NCI-H1105 (cell line): ENCODE measurements around the gene ATF3.
"Not testable (repeated sequence)": the region's sequence is repeated elsewhere in the genome, so short reads cannot be mapped to it uniquely, and the experiment has no call there.

Source experiments
- DNase-seq: peaks from one replicate; lab custom pipeline; 2025; lab: John Stamatoyannopoulos, UW

The ATF3 gene

GRCh38 chr1:212628046-212628445, 19.5 kb downstream of the ATF3 start:
- no peak for DNase-seq

GRCh38 chr1:212628813-212629415, 20.4 kb downstream of the ATF3 start:
- no peak for DNase-seq

- no peak for DNase-seq
Measured at GRCh38 chr1:212629450-212630157, 21.0 kb downstream of the ATF3 start.

GRCh38 chr1:212630158-212630900, 21.8 kb downstream of the ATF3 start:
- peak; percentile 8 for DNase-seq

DNA sequence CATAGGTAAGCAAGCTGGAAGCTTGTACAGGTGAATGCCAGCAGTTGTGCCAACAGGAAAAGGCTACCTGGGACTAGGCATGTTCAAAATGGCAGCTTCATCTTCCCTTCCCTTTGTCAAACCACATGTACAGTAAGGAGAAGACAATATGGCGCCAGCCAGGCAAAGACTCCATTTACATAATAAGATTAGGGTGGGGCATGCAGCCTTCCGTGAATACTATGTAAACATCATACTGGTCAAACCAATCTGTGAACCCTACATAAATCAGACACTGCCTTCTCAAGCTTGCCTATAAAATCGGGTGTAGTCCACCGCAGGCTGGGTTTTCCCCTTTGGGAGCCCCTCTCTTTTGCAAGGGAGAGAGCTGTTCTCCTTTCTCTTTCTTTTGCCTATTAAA, 24.6 kb downstream of the ATF3 start:
- no peak for DNase-seq

- no peak for DNase-seq
Measured at GRCh38 chr1:212634252-212634651, 25.7 kb downstream of the ATF3 start.

DNA sequence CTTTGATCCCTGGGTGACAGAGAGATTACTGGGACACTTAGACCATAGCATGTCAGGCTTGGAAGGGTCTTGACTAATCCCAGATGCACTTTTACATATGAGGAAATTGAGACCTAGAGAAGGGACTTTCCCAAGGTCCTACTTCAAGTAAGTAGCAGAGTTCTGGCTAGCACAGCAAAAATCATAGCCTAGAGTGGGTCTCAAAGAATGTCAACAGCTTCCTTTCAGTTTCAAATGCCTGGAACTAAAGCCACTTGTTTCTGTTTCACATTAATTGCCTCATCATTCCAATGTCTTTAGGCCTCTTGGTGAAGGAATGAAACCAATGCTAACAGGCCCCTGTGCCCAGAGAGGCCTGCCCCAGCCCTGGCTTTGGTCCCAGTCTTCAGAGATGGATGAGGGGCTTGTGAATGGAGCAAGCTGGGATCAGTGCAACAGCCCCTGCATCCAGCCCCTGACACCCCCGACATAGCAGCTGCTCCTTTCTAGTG, 26.6 kb downstream of the ATF3 start:
- no peak for DNase-seq

- no peak for DNase-seq
Measured at GRCh38 chr1:212637902-212638301, 29.3 kb downstream of the ATF3 start.

GRCh38 chr1:212638492-212639151, 30.1 kb downstream of the ATF3 start:
- no peak for DNase-seq

DNA sequence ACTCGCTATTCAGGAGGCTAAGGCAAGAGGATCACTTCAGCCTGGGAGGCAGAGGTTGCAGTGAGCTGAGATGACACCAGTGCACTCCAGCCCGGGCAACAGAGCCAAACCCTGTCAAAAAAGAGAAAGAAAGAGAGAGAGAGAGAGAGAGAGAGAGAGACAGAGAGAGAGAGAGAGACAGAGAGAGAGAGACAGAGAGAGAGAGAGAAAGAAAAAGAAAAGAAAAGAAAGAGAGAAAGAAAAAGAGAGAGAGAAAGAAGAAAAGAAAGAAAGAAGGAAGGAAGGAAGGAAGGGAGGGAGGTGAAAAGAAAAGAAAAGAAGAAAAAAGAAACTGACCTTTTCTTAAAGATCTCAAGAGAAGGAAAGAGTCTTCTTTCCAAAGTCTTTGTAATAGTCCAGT, 31.0 kb downstream of the ATF3 start:
- DNase-seq, result not testable (repeated sequence)

DNA sequence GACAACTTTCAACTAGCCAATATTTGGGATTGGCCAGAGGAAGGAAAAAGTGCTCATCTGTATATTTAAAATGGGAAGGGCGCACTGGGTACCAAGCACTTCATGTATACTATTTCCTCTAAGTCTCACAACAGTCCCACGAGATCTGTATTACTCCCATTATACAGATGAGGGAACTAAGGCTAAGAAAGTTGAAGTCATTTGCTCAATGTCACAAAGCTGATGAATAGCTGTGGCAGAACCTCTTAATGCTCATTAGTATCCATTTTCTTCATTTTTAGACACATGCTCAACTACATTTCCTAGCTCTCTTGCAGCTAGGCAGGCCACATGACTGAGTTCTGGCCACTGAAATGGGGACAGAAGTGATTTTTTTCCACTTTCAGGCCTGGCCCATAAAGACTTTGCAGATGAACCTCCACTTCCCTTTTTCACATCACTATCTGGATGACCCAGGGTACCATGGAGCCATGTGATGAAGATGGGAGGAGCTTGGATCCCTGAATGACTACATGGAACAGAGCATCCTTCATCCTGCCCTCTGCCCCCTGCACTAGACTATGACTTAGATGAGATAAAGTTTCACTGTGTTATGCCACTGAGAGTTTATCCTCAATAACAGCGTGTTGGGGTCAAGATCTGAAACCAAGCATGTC, 31.8 kb downstream of the ATF3 start:
- DNase-seq, result no peak

DNA sequence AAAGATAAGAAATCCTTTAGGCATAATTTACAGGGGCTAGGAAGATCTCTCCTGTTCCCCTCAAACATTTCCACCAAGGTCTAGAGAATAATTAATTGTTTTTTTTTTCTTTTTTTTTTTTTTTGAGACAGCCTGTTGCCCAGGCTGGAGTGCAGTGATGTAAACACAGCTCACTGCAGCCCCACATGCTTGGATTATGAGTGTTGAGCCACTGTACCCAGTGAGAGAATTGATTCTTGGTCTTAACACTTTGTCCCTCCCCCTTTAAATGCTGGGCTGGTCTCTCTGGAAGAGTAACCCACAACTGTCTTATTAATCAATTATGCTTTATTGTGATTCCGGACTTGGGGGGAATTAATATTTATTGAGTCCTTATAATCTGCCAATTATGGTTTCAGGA, 33.4 kb downstream of the ATF3 start:
- no peak for DNase-seq

DNA sequence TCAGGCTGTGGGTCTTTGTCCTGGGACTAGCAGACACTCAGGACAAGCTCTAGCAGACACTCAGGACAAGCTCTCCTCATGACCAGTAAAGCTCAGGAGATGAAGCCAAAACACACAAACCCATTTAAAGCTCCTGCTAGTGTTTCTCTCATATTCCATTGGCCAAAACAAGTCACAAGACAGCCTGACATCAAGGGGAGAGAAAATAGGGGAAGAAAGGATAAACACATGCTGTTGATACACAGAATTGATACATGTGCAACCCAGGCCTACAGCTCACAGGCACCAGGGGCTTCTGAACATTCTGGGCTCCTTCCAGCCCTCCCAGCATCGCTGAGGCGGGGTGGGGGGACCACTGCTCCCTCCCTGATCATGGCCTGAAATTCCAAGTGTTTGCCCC, 35.3 kb downstream of the ATF3 start:
- no peak for DNase-seq

DNA sequence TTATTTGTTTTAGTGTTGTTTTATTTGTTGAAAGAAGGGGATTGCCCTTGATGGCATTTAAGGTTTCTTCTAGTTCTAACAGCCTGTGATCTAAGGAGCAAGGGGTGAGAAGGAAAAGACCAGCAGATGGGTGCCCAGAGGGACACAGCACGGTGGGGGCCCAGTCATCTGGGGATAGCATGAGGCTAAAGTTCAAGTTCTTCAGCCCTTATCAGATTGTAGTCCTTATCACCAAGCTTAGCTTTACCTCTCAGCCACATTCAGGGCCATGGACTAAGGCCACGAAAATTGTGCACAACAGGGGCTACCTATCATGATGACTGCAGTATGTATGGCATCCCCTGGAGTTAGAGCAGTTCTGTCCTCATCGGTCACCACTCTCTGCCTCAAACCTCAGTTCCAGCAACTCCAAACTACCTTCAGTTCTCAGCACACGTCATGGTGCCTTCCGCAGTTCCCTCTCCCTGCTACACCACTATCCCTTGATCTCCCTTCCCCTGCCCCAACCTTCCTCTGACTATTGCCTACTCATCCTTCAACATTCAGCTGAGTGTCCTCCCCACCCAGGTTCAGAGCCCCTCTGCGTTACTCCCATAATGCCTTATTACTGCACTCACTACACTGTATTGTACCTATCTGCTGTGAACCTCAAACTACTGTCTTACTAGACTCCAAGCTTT, 36.4 kb downstream of the ATF3 start:
- no peak for DNase-seq

DNA sequence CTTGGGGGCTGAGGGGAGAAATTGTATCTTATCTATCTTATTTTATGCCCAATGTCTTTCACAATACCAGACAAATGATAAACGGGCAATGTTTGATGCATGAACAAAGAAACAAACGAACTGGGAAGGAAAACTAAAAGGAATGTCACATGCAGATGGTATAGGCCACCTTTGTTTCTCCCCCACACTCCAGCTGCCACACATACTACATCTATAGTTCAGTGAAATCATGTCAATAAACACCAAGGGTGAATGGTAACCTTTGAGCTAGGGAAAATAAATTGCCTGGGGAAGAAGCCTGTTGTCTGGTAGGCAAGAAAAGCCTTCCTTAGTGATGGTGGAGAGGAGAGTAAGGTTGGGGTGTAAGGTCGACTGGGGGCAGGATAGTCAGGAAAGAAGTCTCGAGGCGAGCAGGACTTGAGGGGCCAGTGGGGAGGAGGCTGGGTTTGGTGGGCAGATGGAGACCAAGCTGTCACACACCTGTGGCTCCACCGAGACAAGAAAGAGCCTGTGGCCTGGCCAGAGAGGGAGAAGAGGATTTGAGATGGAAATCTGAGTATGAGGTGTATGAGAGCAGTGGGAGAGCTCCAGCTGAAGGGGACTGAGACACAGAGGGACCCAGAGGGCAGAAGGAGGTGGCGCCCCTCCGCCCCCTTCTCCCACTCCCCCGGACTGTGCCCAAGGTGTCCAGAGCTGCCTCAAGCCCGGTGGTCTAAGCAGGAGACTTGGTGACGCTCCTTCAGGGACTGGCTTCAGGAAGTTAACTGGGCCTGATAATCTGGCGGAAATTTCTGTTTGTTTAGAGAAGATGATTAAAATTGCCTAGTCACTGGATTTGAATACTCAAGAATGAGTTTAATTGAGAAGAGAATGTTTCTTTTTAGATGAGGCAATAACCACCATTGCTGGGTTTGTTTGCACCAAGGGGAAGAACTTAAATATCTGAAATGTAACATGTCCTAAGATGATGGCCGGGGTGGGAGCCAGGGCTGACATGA, 37.3 kb downstream of the ATF3 start:
- DNase-seq, result no peak

- no peak for DNase-seq
Measured at GRCh38 chr1:212646588-212646987, 38.0 kb downstream of the ATF3 start.

DNA sequence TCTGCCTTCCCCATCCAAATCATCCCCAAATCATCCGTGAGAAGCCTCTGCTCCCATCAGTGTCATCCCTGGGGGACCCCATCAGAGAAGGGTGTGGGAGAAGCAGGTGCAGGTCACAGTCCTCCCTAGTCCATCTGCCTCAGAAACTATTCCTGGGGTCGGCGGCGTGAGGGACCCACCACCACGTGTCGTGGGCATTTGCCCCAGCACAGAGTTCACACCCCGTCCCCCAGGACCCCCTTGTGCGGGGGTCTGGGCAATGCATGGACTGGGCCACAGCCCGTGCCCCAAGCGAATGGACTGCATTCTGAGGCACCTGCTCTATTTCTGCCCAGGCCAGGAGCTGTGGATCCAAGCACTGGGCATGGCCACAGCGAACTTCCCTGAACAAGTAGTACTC, 38.4 kb downstream of the ATF3 start:
- DNase-seq, result no peak

GRCh38 chr1:212648431-212648830, 39.9 kb downstream of the ATF3 start:
- no peak for DNase-seq

DNA sequence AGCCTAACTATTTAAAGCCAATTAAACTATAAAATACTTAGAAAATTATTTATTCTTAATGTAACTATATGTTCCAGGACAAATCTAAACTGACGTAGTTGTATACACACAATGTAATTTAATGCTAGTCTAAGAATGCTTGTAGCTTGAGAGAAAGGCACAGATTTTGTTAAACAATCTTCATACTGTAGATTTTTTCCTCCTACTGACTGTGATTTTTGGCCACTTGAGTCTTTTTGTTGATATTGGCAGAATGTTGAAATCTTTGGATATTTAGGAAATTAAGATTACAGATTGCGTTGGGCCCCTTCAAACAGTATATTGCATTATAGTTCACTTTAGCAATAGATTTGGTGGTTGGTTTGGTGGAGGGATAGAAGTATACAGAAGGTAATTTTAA, 40.5 kb downstream of the ATF3 start:
- DNase-seq, result no peak

DNA sequence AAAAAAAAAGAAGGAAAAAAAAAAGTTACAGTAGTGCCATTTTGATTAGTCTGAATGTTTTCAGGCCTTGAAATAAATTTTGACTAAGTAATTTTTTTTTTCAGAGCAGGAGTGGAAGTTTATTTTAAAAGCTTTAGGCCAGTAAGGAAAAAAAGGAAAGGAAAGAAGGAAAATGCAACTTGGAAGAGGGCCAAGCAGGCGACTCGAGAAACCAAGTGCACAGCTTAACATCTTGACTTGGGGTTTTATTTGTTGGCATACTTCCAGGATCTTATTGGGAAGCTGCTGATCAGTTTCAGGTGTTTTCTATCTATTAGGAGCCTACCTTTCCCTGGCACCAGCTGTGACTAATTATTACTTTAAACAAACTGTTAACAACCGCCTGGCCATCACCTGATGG, 41.7 kb downstream of the ATF3 start:
- DNase-seq, result no peak
